H1 (cell line): Measurements from ENCODE around the gene SLC8B1. TPM values are rescaled to one million over a fixed set of nuclear protein-coding genes. Genes with fewer than 3 reads are reported as not detected.

Experiments used
- CTCF ChIA-PET: fragments of 300-600 bp; sonication (Branson Sonifier 250); formaldehyde crosslinking; loops from one replicate; lab custom pipeline; 2021; ENCODE audit not compliant: partially characterized antibody; lab: Charles Lee
- POLR2A ChIA-PET: fragments of 300-600 bp; sonication (Branson Sonifier 250); formaldehyde crosslinking; loops from one replicate; lab custom pipeline; 2021; ENCODE audit warnings: inconsistent platforms; ENCODE audit not compliant: partially characterized antibody; lab: Charles Lee
- DNase-seq, 2 experiments: peaks; one replicate each; pipeline versions ENCODE4 v3.0.0 to v3.0.0-alpha.2; 2010 to 2022; ENCODE audit warnings: low spot score in 2 of 2, low read depth in 1 of 2, mixed read lengths in 1 of 2
- FAIRE-seq: peaks from 2 replicates; lab custom pipeline; 2011; peaks lifted over from hg19 to GRCh38; lab: Jason Lieb, UNC
- H2AFZ ChIP-seq: 2 replicates; pipeline ENCODE4 v1.8.1; 2012; ENCODE audit warnings: low read length, inconsistent platforms
- H2AK5ac ChIP-seq: 2 replicates; pipeline ENCODE4 v1.6.1; 2013; ENCODE audit warnings: low read depth, low read length
- H2BK120ac ChIP-seq: replicated peaks from 2 replicates; pipeline ENCODE3; 2013; ENCODE audit warnings: low read depth, low read length, inconsistent platforms
- H2BK12ac ChIP-seq: 2 replicates; pipeline ENCODE4 v1.6.1; 2013; ENCODE audit warnings: low read depth, low read length
- H2BK15ac ChIP-seq: 2 replicates; pipeline ENCODE4 v1.6.1; 2013; ENCODE audit warnings: low read length
- H2BK20ac ChIP-seq: 2 replicates; pipeline ENCODE4 v1.6.1; 2013; ENCODE audit warnings: low read length
- H2BK5ac ChIP-seq: 2 replicates; pipeline ENCODE4 v1.6.1; 2013; ENCODE audit warnings: low read depth, low read length
- H3K14ac ChIP-seq: 2 replicates; pipeline ENCODE4 v1.6.1; 2013; ENCODE audit warnings: inconsistent platforms; ENCODE audit not compliant: insufficient read length
- H3K18ac ChIP-seq: 2 replicates; pipeline ENCODE4 v1.6.1; 2013; ENCODE audit warnings: low read length; ENCODE audit errors: extremely low read depth
- H3K23ac ChIP-seq: 2 replicates; pipeline ENCODE4 v1.6.1; 2013; ENCODE audit warnings: inconsistent platforms; ENCODE audit not compliant: insufficient read length
- H3K23me2 ChIP-seq: 2 replicates; pipeline ENCODE4 v1.6.1; 2013; ENCODE audit warnings: low read depth, low read length
- H3K27ac ChIP-seq: 2 replicates; pipeline ENCODE4 v1.6.1; 2011; ENCODE audit warnings: low read depth, low read length, inconsistent platforms
- H3K27me3 ChIP-seq, 4 experiments: replicated peaks in 1 of 4; 1 replicate in 1 of 4; 2 replicates in 3 of 4; pipeline versions ENCODE4 v1.6.1 to v1.8.1; 2011 to 2013; ENCODE audit warnings: low read length in 3 of 4, mild to moderate bottlenecking in 3 of 4, inconsistent platforms in 2 of 4, mixed read lengths in 2 of 4, moderate library complexity in 1 of 4; ENCODE audit not compliant: control insufficient read depth in 3 of 4, insufficient read depth in 3 of 4; ENCODE audit errors: extremely low read depth in 1 of 4
- H3K36me3 ChIP-seq, 4 experiments: 2 replicates each; pipeline versions ENCODE4 v1.6.1 to v1.8.1; 2011 to 2013; ENCODE audit warnings: mild to moderate bottlenecking in 4 of 4, low read length in 3 of 4, moderate library complexity in 2 of 4, control low read depth in 1 of 4, inconsistent platforms in 1 of 4; ENCODE audit not compliant: insufficient read depth in 4 of 4, control insufficient read depth in 2 of 4
- H3K4ac ChIP-seq: replicated peaks from 2 replicates; pipeline ENCODE3; 2013; ENCODE audit warnings: low read length, low read depth, mixed read lengths, inconsistent platforms; ENCODE audit not compliant: insufficient read length
- H3K4me1 ChIP-seq, 4 experiments: replicated peaks in 1 of 4; 1 replicate in 1 of 4; 2 replicates in 3 of 4; pipeline versions ENCODE4 v1.6.1 to v1.8.1; 2011 to 2013; ENCODE audit warnings: low read length in 3 of 4, inconsistent platforms in 2 of 4, mixed read lengths in 1 of 4; ENCODE audit not compliant: insufficient read depth in 4 of 4, control insufficient read depth in 3 of 4
- H3K4me2 ChIP-seq, 2 experiments: 2 replicates each; pipeline versions ENCODE4 v1.6.1 to v1.8.1; 2011 to 2013; ENCODE audit warnings: low read depth in 2 of 2, low read length in 2 of 2, control low read depth in 1 of 2, inconsistent platforms in 1 of 2, mild to moderate bottlenecking in 1 of 2; ENCODE audit not compliant: insufficient read depth in 1 of 2
- H3K4me3 ChIP-seq, 4 experiments: fragments of 200-600, 300-600 bp in 1 of 4; sonication (generic), shearing (Covaris generic), sonication (Bioruptor Twin) in 1 of 4; 2 replicates each; pipeline versions ENCODE4 v1.5.1 to v1.8.1; 2011 to 2016; ENCODE audit warnings: low read length in 4 of 4, low read depth in 3 of 4, control low read depth in 2 of 4, inconsistent platforms in 2 of 4, mild to moderate bottlenecking in 2 of 4, mixed read lengths in 1 of 4, moderate library complexity in 1 of 4; ENCODE audit not compliant: insufficient read depth in 2 of 4; ENCODE audit errors: extremely low read depth in 1 of 4
- H3K56ac ChIP-seq: replicated peaks from 2 replicates; pipeline ENCODE3; 2013; ENCODE audit warnings: low read depth, mild to moderate bottlenecking, mixed read lengths, low read length, inconsistent platforms; ENCODE audit not compliant: insufficient read length
- H3K79me1 ChIP-seq: 2 replicates; pipeline ENCODE4 v1.6.1; 2013; ENCODE audit warnings: low read depth, low read length, control low read depth
- H3K79me2 ChIP-seq, 2 experiments: 2 replicates each; pipeline versions ENCODE4 v1.6.1 to v1.8.1; 2012 to 2013; ENCODE audit warnings: low read length in 2 of 2, mild to moderate bottlenecking in 2 of 2, inconsistent platforms in 1 of 2; ENCODE audit not compliant: insufficient read depth in 2 of 2, control insufficient read depth in 1 of 2
- H3K9ac ChIP-seq, 4 experiments: replicated peaks in 1 of 4; 1 replicate in 1 of 4; 2 replicates in 3 of 4; pipeline versions ENCODE4 v1.6.1 to v1.8.1; 2011 to 2013; ENCODE audit warnings: low read depth in 3 of 4, low read length in 3 of 4, control low read depth in 2 of 4, mild to moderate bottlenecking in 2 of 4, moderate library complexity in 2 of 4, inconsistent platforms in 1 of 4; ENCODE audit errors: extremely low read depth in 1 of 4
- H3K9me3 ChIP-seq, 2 experiments: 2 replicates each; pipeline versions ENCODE4 v1.6.1 to v1.8.1; 2012 to 2013; ENCODE audit warnings: mild to moderate bottlenecking in 2 of 2, moderate library complexity in 2 of 2, control low read depth in 1 of 2, inconsistent platforms in 1 of 2, low read depth in 1 of 2, low read length in 1 of 2, mixed read lengths in 1 of 2; ENCODE audit not compliant: insufficient read depth in 2 of 2
- H4K20me1 ChIP-seq, 2 experiments: replicated peaks in 1 of 2; 2 replicates each; pipeline versions ENCODE3 to v1.8.1; 2011 to 2013; ENCODE audit warnings: inconsistent platforms in 2 of 2, low read length in 2 of 2, mild to moderate bottlenecking in 1 of 2; ENCODE audit not compliant: insufficient read depth in 2 of 2, control insufficient read depth in 1 of 2
- H4K5ac ChIP-seq: 2 replicates; pipeline ENCODE4 v1.6.1; 2013; ENCODE audit warnings: low read length, low read depth, mixed read lengths, inconsistent platforms; ENCODE audit not compliant: insufficient read length
- H4K8ac ChIP-seq: 2 replicates; pipeline ENCODE4 v1.8.0; 2013; ENCODE audit warnings: mild to moderate bottlenecking, moderate library complexity, low read length, inconsistent platforms; ENCODE audit not compliant: insufficient read depth; ENCODE audit errors: extremely low read depth
- H4K91ac ChIP-seq: replicated peaks from 2 replicates; pipeline ENCODE3; 2013; ENCODE audit warnings: low read length, mixed read lengths, inconsistent platforms; ENCODE audit not compliant: insufficient read length
- BACH1 ChIP-seq: IDR thresholded peaks from 2 replicates; pipeline ENCODE4 v1.6.1; 2012; ENCODE audit warnings: low read length, improper control_type of control experiment
- CEBPB ChIP-seq: IDR thresholded peaks from 2 replicates; pipeline ENCODE4 v1.6.1; 2012; ENCODE audit warnings: low read depth, low read length
- CREB1 ChIP-seq: IDR thresholded peaks from 2 replicates; pipeline ENCODE4 v1.6.1; 2012; ENCODE audit warnings: inconsistent platforms
- CTBP2 ChIP-seq: IDR thresholded peaks from 2 replicates; pipeline ENCODE4 v1.7.0; 2011; ENCODE audit warnings: borderline replicate concordance, mild to moderate bottlenecking, moderate library complexity, mixed read lengths, low read length; ENCODE audit not compliant: insufficient read depth, insufficient read length
- E2F6 ChIP-seq: IDR thresholded peaks from 2 replicates; pipeline ENCODE4 v1.6.1; 2012; ENCODE audit warnings: inconsistent platforms
- EP300 ChIP-seq, 2 experiments: IDR thresholded peaks; 1 replicate in 1 of 2; 2 replicates in 1 of 2; pipeline ENCODE4 v1.6.1; 2011 to 2012; ENCODE audit warnings: low read depth in 2 of 2, low read length in 2 of 2, mild to moderate bottlenecking in 2 of 2, borderline replicate concordance in 1 of 2, inconsistent platforms in 1 of 2, moderate library complexity in 1 of 2
- HDAC2 ChIP-seq, 2 experiments: fragments of 300-600 bp in 1 of 2; sonication (generic) in 1 of 2; IDR thresholded peaks; 2 replicates each; pipeline ENCODE4 v1.6.1; 2011 to 2012; ENCODE audit warnings: low read depth in 2 of 2, low read length in 2 of 2, mild to moderate bottlenecking in 2 of 2, moderate library complexity in 2 of 2, borderline replicate concordance in 1 of 2, inconsistent platforms in 1 of 2
- JUN ChIP-seq: IDR thresholded peaks from 2 replicates; pipeline ENCODE4 v1.6.1; 2011; ENCODE audit warnings: low read depth, mild to moderate bottlenecking, improper control_type of control experiment, low read length
- KDM1A ChIP-seq: fragments of 200-600, 300-600 bp; sonication (generic); IDR thresholded peaks from 2 replicates; pipeline ENCODE4 v1.7.1; 2016; ENCODE audit warnings: mild to moderate bottlenecking, low read length, borderline replicate concordance
- PHF8 ChIP-seq: fragments of 200-600 bp; sonication (generic); conservative IDR thresholded peaks from 2 replicates; pipeline ENCODE4 v1.7.1; 2012; ENCODE audit warnings: low read depth, mild to moderate bottlenecking, inconsistent platforms, low read length, moderate library complexity
- POU5F1 ChIP-seq: IDR thresholded peaks from 2 replicates; pipeline ENCODE4 v1.6.1; 2011; ENCODE audit warnings: low read depth, mild to moderate bottlenecking, low read length, moderate library complexity
- RXRA ChIP-seq: IDR thresholded peaks from 2 replicates; pipeline ENCODE4 v1.6.1; 2011; ENCODE audit warnings: low read depth, mild to moderate bottlenecking, low read length, moderate library complexity; ENCODE audit not compliant: insufficient read depth
- SP1 ChIP-seq: IDR thresholded peaks from 2 replicates; pipeline ENCODE4 v1.6.1; 2011; ENCODE audit warnings: low read depth, low read length
- WGBS, 2 experiments: shearing (Covaris generic) in 1 of 2; methylation state at CpG; one replicate each; pipeline versions ENCODE4 v1.1.6 to v1.1.7; 2013 to 2015; ENCODE audit warnings: low lambda C conversion rate in 2 of 2, mixed read lengths in 2 of 2, inconsistent platforms in 1 of 2, low coverage in 1 of 2, missing lambda C conversion rate in 1 of 2; ENCODE audit not compliant: insufficient replicate concordance in 2 of 2, insufficient coverage in 1 of 2, insufficient read length in 1 of 2; ENCODE audit errors: extremely low coverage in 1 of 2, missing lambda C conversion rate in 1 of 2; 5-methylcytosine and 5-hydroxymethylcytosine counted together
- polyA plus RNA-seq, 7 experiments: library from polyadenylated mRNA; depleted of rRNA in 3 of 7; stranded (reverse) in 5 of 7; unstranded in 2 of 7; fragments of >200 nt in 5 of 7; fragments of 200-250 nt in 2 of 7; gene quantifications; 1 replicate in 5 of 7; 2 replicates in 1 of 7; 4 replicates in 1 of 7; pipeline versions ENCODE4 v1.2.1 to v1.2.3, GENCODE V29; 2011 to 2013; ENCODE audit warnings: missing spikeins in 2 of 7, mixed read lengths in 2 of 7
- total RNA-seq: library from RNA; stranded (reverse); fragmentation: NEBNext Ultra II Directional; extraction: Animal tissue kit (Norgen Biotek cat#: 25700); gene quantifications from 2 replicates; pipeline ENCODE4 v1.2.1, GENCODE V29; 2021

SLC8B1 gene
- total and polyA plus RNA-seq, 2 of the 8 experiments (the other 6 are each of a cell fraction or from before 2014, with no cell fraction given), result 11.2 to 19.1 TPM

- Histone ChIP-seq H3K36me3 (no peaks in the 10 kb centered on the region), H3K79me2 (no peaks in the 10 kb centered on the region), H2BK5ac (no peak overlapping the region), H4K5ac (no peak overlapping the region), H3K27me3 (no peaks in the 10 kb centered on the region), H3K4me3 (no peak overlapping the region), H3K56ac (no peak overlapping the region), H2BK12ac (no peak overlapping the region; the same call in 1 of the 2 replicates), H3K79me1 (no peaks in the 10 kb centered on the region), H4K20me1 (no peaks in the 10 kb centered on the region), H3K4me1 (peaks cover 10 to 28% (median 17%) of the 10 kb centered on the region in 4 experiments), H3K4me2 (no peak overlapping the region), H3K18ac (no peak overlapping the region), H3K23me2 (no peaks in the 10 kb centered on the region; the same call in 1 of the 2 replicates), H2AFZ (no peak overlapping the region), H2AK5ac (no peak overlapping the region), H3K23ac (no peak overlapping the region), H3K9me3 (no peaks in the 10 kb centered on the region), H2BK15ac (no peak overlapping the region), H3K4ac (no peak overlapping the region), H3K27ac (no peak overlapping the region), H4K8ac (no peak overlapping the region), H2BK120ac (no peak overlapping the region), H4K91ac (no peak overlapping the region), H3K14ac (no peak overlapping the region), H3K9ac (no peak overlapping the region), H2BK20ac (no peak overlapping the region)
- 95% methylated on average over 12 of the region's 12 CpGs; no CpG with 5 or more reads in 1 of the 2 experiments for WGBS, 2 experiments
- POLR2A ChIA-PET, result interaction anchor here (0.9 to 1.1 kb wide), 2 partner anchors 17 to 28 kb away, joined by 3 to 4 read pairs; partner anchors contain the start of gene TPCN1
- DNase-seq, result no peak
- no peak for FAIRE-seq
- CTCF ChIA-PET, result interaction anchor here (1.0 to 1.8 kb wide), 5 partner anchors 17 to 99 kb away, joined by 3 to 9 read pairs (median 3); no protein-coding TSS in a partner anchor
- TF ChIP-seq POU5F1 (no peak), KDM1A (no peak), E2F6 (no peak), CTBP2 (no peak), CREB1 (no peak), PHF8 (no peak), HDAC2 (IDR thresholded peaks at IDR 0.05; ENCODE audit: borderline replicate concordance in 1 of 2, low read depth in 2 of 2, low read length in 2 of 2) (no peak), CEBPB (no peak), JUN (no peak), BACH1 (no peak), EP300 (IDR thresholded peaks at IDR 0.05; ENCODE audit: borderline replicate concordance in 1 of 2, low read depth in 2 of 2, low read length in 2 of 2) (no peak), RXRA (no peak), SP1 (no peak)
Observed at GRCh38 chr12:113249546-113249945, 85.4 kb downstream of the SLC8B1 start.
